Endothelial cell of umbilical vein (primary cell): ENCODE data around the gene ENTR1. TPM values are rescaled to one million over a fixed set of nuclear protein-coding genes. Genes with fewer than 3 reads are reported as not detected.

Experiments used
- BruUV-seq: library from RNA; stranded (reverse); fragments of 400-500 nt; replicated peaks from 2 replicates; lab custom pipeline; 2021; lab: Mats Ljungman, UMichigan
- CTCF ChIA-PET: fragments of 300-600, 350-600 bp; sonication (Branson Sonifier 250); formaldehyde crosslinking; loops from one replicate; lab custom pipeline; 2021; ENCODE audit warnings: antibody characterized with exemption, inconsistent platforms; lab: Charles Lee
- POLR2A ChIA-PET: fragments of 300-600, 350-600 bp; sonication (Branson Sonifier 250); formaldehyde crosslinking; loops from one replicate; lab custom pipeline; 2021; ENCODE audit warnings: antibody characterized with exemption, inconsistent platforms; lab: Charles Lee
- DNase-seq: peaks from one replicate; pipeline ENCODE4 v3.0.0-alpha.2; 2011; ENCODE audit warnings: low read depth, low spot score
- FAIRE-seq: peaks from 2 replicates; lab custom pipeline; 2011; peaks lifted over from hg19 to GRCh38; lab: Jason Lieb, UNC
- H2AFZ ChIP-seq: 2 replicates; pipeline ENCODE4 v1.6.0; 2012; ENCODE audit warnings: low read depth, low read length, control low read depth, inconsistent platforms
- H3K27ac ChIP-seq: 2 replicates; pipeline ENCODE4 v1.5.1; 2011; ENCODE audit warnings: low read depth, mild to moderate bottlenecking, control low read depth, low read length, moderate library complexity; ENCODE audit not compliant: insufficient read depth
- H3K27me3 ChIP-seq, 2 experiments: 2 replicates each; pipeline versions ENCODE4 v1.6.0 to v1.6.1; 2011; ENCODE audit warnings: low read length in 2 of 2, mixed read lengths in 1 of 2; ENCODE audit not compliant: control insufficient read depth in 2 of 2, insufficient read depth in 2 of 2
- H3K36me3 ChIP-seq, 2 experiments: 2 replicates in 1 of 2; 3 replicates in 1 of 2; pipeline ENCODE4 v1.5.1; 2011; ENCODE audit warnings: low read length in 2 of 2, mild to moderate bottlenecking in 1 of 2, moderate library complexity in 1 of 2; ENCODE audit not compliant: control insufficient read depth in 2 of 2, insufficient read depth in 2 of 2; ENCODE audit errors: extremely low read depth in 1 of 2
- H3K4me1 ChIP-seq: 3 replicates; pipeline ENCODE4 v1.5.1; 2011; ENCODE audit warnings: mild to moderate bottlenecking, low read length; ENCODE audit not compliant: control insufficient read depth, insufficient read depth; ENCODE audit errors: extremely low read depth
- H3K4me2 ChIP-seq: 2 replicates; pipeline ENCODE4 v1.6.1; 2011; ENCODE audit warnings: low read length, control low read depth, mixed read lengths; ENCODE audit not compliant: insufficient read depth
- H3K4me3 ChIP-seq, 3 experiments: fragments of 200-600 bp in 1 of 3; sonication (generic), shearing (Covaris generic) in 1 of 3; replicated peaks in 1 of 3; 2 replicates each; pipeline ENCODE4 v1.5.1; 2011 to 2016; ENCODE audit warnings: control low read depth in 3 of 3, low read length in 3 of 3, mild to moderate bottlenecking in 2 of 3, inconsistent platforms in 1 of 3, low read depth in 1 of 3, moderate library complexity in 1 of 3; ENCODE audit not compliant: insufficient read depth in 1 of 3
- H3K79me2 ChIP-seq: 2 replicates; pipeline ENCODE4 v1.6.0; 2012; ENCODE audit warnings: low read length, inconsistent platforms; ENCODE audit not compliant: control insufficient read depth, insufficient read depth
- H3K9ac ChIP-seq: replicated peaks from 2 replicates; pipeline ENCODE3; 2011; ENCODE audit warnings: low read length, control low read depth; ENCODE audit not compliant: insufficient read depth; ENCODE audit errors: extremely low read depth
- H3K9me1 ChIP-seq: replicated peaks from 3 replicates; pipeline ENCODE4 v1.6.0; 2011; ENCODE audit warnings: mild to moderate bottlenecking, low read length; ENCODE audit not compliant: control insufficient read depth, insufficient read depth; ENCODE audit errors: extremely low read depth
- H3K9me3 ChIP-seq: replicated peaks from 2 replicates; pipeline ENCODE4 v1.5.1; 2012; ENCODE audit warnings: low read length, inconsistent platforms; ENCODE audit not compliant: control insufficient read depth, insufficient read depth
- H4K20me1 ChIP-seq: replicated peaks from 2 replicates; pipeline ENCODE3; 2011; ENCODE audit warnings: mild to moderate bottlenecking, low read length; ENCODE audit not compliant: control insufficient read depth, insufficient read depth; ENCODE audit errors: extremely low read depth
- FOS ChIP-seq: IDR thresholded peaks from 2 replicates; pipeline ENCODE4 v1.6.1; 2011; ENCODE audit warnings: mild to moderate bottlenecking, low read length, moderate library complexity, borderline replicate concordance; ENCODE audit not compliant: insufficient read depth
- MYC ChIP-seq: IDR thresholded peaks from one replicate; pipeline ENCODE4 v1.6.1; 2011; ENCODE audit warnings: mild to moderate bottlenecking, low read depth, low read length
- POLR2A ChIP-seq: IDR thresholded peaks from 2 replicates; pipeline ENCODE4 v1.6.1; 2012; ENCODE audit warnings: low read depth, mild to moderate bottlenecking, control low read depth, low read length
- dilution Hi-C: fragments of 300-500 bp; cut with MboI; formaldehyde crosslinking; loops from one replicate; pipeline ENCODE4 v1.15.0; 2019; ENCODE audit warnings: low sequenced_read_pairs; ENCODE audit not compliant: extremely low pct_ligation_motif_present
- intact Hi-C: fragments of 100-400 bp; cut with micrococcal nuclease; formaldehyde crosslinking; loops from one replicate; pipeline ENCODE4 v1.10.0; 2022
- polyA plus RNA-seq, 4 experiments: library from polyadenylated mRNA; depleted of rRNA in 3 of 4; stranded (reverse) in 3 of 4; unstranded in 1 of 4; fragments of >200 nt; gene quantifications; 2 replicates each; pipeline versions ENCODE4 v1.2.1 to v1.2.3, GENCODE V29; 2011 to 2012; ENCODE audit warnings: missing spikeins in 1 of 4
- total RNA-seq: library from RNA; stranded (reverse); gene quantifications from 2 replicates; pipeline ENCODE4 v1.2.3, GENCODE V29; 2021

ENTR1 gene
- total and polyA plus RNA-seq, 2 donors (not counting 3 experiments of a cell fraction or from before 2014, with no cell fraction given), result 36.0 to 61.6 TPM

- Histone ChIP-seq H3K36me3 (peaks cover 15 to 59% of the 10 kb centered on the region in 2 experiments), H3K4me3 (no peak overlapping the region), H3K9me3 (no peaks in the 10 kb centered on the region), H3K4me2 (no peak overlapping the region), H3K4me1 (no peaks in the 10 kb centered on the region), H3K27me3 (no peaks in the 10 kb centered on the region), H4K20me1 (no peaks in the 10 kb centered on the region), H3K9ac (no peak overlapping the region), H3K79me2 (peaks cover 4% of the 10 kb centered on the region), H2AFZ (no peak overlapping the region), H3K27ac (no peak overlapping the region), H3K9me1 (no peaks in the 10 kb centered on the region)
- FAIRE-seq (no peak), DNase-seq (no peak)
- dilution Hi-C loops (no loop called here), intact Hi-C loops (no loop called here)
- CTCF ChIA-PET, result no interaction called here
- TF ChIP-seq POLR2A (no peak), MYC (no peak)
- BruUV-seq, result no TSS peak
- POLR2A ChIA-PET, result no interaction called here
These were observed 33.7 kb upstream of the ENTR1 start for GRCh38 chr9:136444102-136444501.

GRCh38 chr9:136443687-136444086 lies 33.3 kb upstream of the ENTR1 start:
- POLR2A ChIA-PET, result no interaction called here

More at GRCh38 chr9:136443687-136444086, 33.3 kb upstream of the ENTR1 start:
- Histone ChIP-seq H3K79me2 (peaks cover 8% of the 10 kb centered on the region), H4K20me1 (no peaks in the 10 kb centered on the region), H3K36me3 (peaks cover 15 to 56% of the 10 kb centered on the region in 2 experiments), H3K9me1 (no peaks in the 10 kb centered on the region), H3K27ac (no peak overlapping the region), H3K4me1 (no peaks in the 10 kb centered on the region), H2AFZ (no peak overlapping the region), H3K4me2 (no peak overlapping the region), H3K9ac (no peak overlapping the region), H3K27me3 (no peaks in the 10 kb centered on the region), H3K9me3 (no peaks in the 10 kb centered on the region), H3K4me3 (no peak overlapping the region)
- no peak for DNase-seq
- TF ChIP-seq POLR2A (no peak), FOS (no peak)
- intact Hi-C loops (no loop called here), dilution Hi-C loops (no loop called here)
- BruUV-seq, result no TSS peak
- no peak for FAIRE-seq
- CTCF ChIA-PET, result no interaction called here
